Measurements from ENCODE around the gene ZMIZ1.

The ZMIZ1 gene

DNA sequence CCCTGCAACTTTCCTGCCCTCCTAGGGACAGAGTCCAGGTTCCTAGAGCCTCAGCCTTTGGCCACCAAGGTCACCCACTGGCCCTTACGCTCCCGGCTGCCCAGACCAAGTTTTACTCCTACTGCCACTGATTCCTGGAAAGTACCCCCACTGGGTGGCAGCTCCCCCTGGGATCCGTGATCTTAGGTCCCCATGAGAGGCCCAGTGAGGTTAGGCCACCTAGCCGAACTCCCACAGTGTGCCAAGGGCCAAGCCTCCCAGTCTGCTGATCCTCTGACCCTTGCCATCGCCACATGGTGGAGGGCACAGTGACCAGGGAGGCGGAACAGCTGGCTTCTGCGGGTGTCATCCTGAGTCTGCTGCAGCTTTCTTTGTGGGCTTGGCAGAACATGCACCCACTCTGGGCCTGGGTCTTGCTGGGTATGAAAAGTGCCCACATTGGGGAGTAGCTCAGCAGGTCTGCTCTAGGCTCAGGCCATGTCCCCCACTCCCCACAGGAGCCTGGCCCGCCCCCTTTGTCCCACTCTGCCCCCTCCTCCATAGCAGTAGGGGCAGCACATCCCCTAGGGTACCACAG lies 238.0 kb downstream of the ZMIZ1 start:
- DNase-seq (ENCODE audit: low spot score in 2 of 2) (no peak), ATAC-seq (replicated peaks; ENCODE audit: extremely low read depth, poor library complexity, severe bottlenecking) (no peak)
- H3K36me3 Mint-ChIP-seq (ENCODE audit: insufficient read depth), result peaks cover 13% of the 10 kb centered on the region
- H3K4me1 Mint-ChIP-seq, result no peaks in the 10 kb centered on the region
- no peak overlapping the region for H3K27ac Mint-ChIP-seq (ENCODE audit: low read depth)
- H3K4me3 Mint-ChIP-seq, result no peak overlapping the region
- no peaks in the 10 kb centered on the region for H3K27me3 Mint-ChIP-seq
- no peaks in the 10 kb centered on the region for H3K9me3 Mint-ChIP-seq

DNA sequence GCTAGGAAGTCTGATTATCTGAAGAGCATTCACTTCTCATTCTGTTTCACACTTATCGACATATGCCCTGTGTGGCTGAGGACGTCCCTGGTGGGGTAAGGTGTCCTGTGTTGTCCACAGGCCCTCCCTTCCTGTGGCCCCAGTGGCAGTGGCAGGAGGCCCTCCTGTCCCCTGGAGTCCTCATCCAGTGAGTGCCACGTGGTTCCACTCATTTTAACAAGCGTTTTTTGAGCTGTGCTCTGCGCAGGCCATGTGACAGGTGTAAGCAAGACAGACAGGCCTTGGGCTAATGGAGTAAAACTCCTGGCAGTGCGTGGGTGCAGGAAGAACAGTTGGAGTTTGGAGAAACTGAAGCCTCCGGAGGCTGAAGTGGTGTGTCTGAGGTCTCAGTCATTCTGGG lies 239.2 kb downstream of the ZMIZ1 start:
- DNase-seq (ENCODE audit: low spot score in 2 of 2) (no peak), ATAC-seq (replicated peaks; ENCODE audit: extremely low read depth, poor library complexity, severe bottlenecking) (no peak)
- H3K36me3 Mint-ChIP-seq (ENCODE audit: insufficient read depth), result peaks cover 13% of the 10 kb centered on the region
- no peaks in the 10 kb centered on the region for H3K9me3 Mint-ChIP-seq
- H3K4me1 Mint-ChIP-seq, result no peaks in the 10 kb centered on the region
- H3K27me3 Mint-ChIP-seq, result no peaks in the 10 kb centered on the region
- H3K27ac Mint-ChIP-seq (ENCODE audit: low read depth), result no peak overlapping the region
- H3K4me3 Mint-ChIP-seq, result no peak overlapping the region

DNA sequence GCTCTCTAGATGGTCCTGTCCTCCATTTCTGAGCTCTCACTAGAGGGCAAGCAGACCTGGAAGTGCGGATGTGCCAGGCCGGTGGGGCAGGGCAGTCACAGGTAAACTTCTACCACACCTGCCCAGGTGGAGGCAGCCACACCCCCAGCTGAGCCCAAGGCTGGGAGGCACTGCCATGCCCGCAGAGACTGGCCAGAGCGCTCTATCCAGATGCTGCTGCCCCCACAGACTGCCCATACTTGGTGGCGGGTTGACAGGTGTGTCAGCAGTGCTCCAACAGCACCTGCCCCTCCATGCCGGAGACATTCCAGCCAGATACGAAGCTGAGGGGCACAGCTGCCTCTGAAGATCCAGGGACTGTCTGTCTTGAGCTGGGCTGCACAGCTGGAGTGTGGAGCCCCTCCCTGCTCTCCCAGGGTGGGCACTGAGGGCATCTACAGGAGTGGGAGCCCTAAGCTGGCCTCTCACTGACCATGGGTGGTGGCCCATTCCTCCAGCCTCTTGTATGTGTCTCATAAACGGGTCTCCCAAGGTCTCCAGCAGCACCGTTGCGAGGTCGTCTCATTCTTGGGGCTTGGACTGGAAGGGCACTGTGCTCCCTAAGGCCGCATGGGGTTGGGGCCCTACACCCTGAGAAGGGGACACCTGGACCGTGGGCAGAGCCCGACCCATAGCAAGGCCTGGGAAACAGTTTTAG lies 240.4 kb downstream of the ZMIZ1 start:
- ATAC-seq (replicated peaks; ENCODE audit: extremely low read depth, poor library complexity, severe bottlenecking) (no peak), DNase-seq (ENCODE audit: low spot score in 2 of 2) (no peak)
- no peaks in the 10 kb centered on the region for H3K9me3 Mint-ChIP-seq
- H3K36me3 Mint-ChIP-seq (ENCODE audit: insufficient read depth), result peaks cover 13% of the 10 kb centered on the region
- no peaks in the 10 kb centered on the region for H3K27me3 Mint-ChIP-seq
- no peaks in the 10 kb centered on the region for H3K4me1 Mint-ChIP-seq
- no peak overlapping the region for H3K4me3 Mint-ChIP-seq
- no peak overlapping the region for H3K27ac Mint-ChIP-seq (ENCODE audit: low read depth)

DNA sequence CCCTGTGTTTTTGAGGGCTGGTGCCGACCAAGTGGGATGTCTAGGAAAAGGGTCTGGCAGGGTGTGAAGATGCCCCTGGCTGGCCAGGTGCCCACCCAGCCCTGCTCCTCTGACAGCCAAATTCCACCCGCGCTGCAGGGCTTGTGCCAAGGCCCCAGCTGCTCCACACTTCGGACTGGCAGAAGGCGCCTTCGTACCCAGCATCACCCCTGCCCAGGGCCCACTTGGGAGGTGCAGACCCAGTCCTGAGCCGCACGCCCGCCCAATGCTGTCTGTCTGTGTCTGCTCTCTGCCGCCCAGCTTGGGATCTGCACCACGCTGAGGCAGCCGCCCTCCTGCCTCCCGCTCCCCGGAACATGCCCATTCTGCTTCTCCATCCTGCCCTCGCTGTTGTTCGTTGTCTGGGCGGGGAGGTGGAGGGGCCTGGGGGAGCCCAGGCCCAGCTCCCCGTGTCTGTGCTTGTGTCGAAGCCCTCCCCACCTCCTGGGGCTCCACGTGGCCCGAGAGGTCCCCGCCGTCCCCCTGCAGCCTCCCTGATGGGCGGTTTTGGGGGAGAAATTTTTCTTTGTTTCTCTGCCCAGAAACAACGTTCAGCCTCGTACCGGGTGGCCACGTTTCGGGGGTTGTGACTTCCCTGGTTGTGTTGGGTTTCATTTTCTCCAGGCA lies 241.6 kb downstream of the ZMIZ1 start:
- Mint-ChIP-seq H3K27ac (ENCODE audit: low read depth) (no peak overlapping the region), H3K9me3 (no peaks in the 10 kb centered on the region), H3K4me3 (no peak overlapping the region), H3K27me3 (no peaks in the 10 kb centered on the region), H3K36me3 (ENCODE audit: insufficient read depth) (peaks cover 13% of the 10 kb centered on the region), H3K4me1 (no peaks in the 10 kb centered on the region)
- ATAC-seq (replicated peaks; ENCODE audit: extremely low read depth, poor library complexity, severe bottlenecking), result no peak
- DNase-seq (ENCODE audit: low spot score in 2 of 2), result no peak

DNA sequence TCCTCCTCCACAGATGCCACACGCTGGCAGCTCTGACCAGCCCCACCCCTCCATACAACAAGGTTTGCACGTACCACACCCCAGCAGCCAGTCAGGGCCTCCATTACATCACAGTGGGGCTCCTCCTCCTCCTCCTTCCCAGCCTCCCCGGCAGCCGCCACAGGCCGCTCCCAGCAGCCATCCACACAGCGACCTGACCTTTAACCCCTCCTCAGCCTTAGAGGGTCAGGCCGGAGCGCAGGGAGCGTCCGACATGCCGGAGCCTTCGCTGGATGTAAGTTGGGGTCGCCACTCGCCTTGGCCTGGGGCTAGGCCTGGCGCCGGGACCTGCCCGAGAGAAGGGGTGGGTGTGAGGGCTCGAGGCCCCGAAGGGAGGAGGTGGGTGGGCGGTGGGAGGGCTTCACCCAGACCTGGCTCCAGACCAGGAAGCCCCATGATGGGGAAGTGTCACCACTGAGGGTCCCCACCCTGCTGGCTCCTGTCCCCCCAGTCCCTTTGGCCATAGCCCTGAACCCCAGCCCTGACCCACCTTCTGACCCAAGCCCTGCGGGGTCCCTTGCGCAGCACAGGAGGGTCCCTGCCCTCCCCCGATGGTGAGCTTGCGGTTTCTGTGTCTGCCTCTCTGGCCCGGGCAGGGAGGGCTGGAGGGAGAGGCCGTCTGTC lies 242.3 kb downstream of the ZMIZ1 start:
- Mint-ChIP-seq H3K9me3 (no peaks in the 10 kb centered on the region), H3K27ac (ENCODE audit: low read depth) (no peak overlapping the region), H3K27me3 (no peaks in the 10 kb centered on the region), H3K36me3 (ENCODE audit: insufficient read depth) (peaks cover 13% of the 10 kb centered on the region), H3K4me3 (no peak overlapping the region), H3K4me1 (peaks cover 6% of the 10 kb centered on the region)
- DNase-seq (ENCODE audit: low spot score in 2 of 2), result no peak
- no peak for ATAC-seq (replicated peaks; ENCODE audit: extremely low read depth, poor library complexity, severe bottlenecking)

DNA sequence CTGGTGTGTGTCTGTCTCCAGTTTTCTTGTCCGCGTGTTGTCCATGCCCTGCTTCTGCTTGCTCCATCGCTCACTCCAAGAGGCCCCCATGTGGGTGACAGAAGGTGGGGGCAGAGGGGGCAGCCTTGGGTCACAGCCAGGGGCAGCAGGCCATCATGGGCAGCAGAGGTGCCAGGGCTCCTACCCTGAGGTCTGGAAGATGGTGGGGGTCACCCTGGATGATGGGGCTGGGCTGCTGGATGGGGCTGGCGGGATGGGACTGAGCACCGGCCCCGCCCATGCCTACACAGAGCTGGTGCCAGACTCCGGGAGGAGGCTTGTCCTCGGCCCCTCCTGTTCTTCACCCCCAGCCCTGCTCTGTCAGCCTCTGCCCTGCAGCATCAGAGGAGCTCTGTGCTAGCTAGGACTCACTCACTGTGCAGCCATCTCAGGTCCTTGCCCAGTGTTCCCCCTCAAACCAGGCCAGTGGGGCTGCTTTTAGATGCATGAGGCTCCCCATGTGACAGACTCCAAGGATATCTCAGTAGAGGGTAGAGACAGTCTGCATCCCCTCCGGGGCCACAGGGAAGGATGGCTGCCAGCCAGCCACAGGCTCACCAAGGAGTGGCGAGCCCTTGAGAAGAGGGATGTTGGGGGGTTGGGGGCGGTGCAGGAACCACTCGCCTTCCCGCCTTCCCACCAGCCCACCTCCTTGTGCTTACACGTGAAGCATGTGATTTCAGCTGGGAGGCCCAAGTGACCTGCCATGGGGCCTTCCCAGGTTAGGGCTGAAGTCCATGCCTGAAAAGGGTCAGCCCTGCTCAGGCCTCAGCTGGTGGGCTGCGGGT lies 243.0 kb downstream of the ZMIZ1 start:
- Mint-ChIP-seq H3K9me3 (no peaks in the 10 kb centered on the region), H3K4me1 (peaks cover 11% of the 10 kb centered on the region), H3K27ac (ENCODE audit: low read depth) (no peak overlapping the region), H3K27me3 (no peaks in the 10 kb centered on the region), H3K4me3 (no peak overlapping the region), H3K36me3 (ENCODE audit: insufficient read depth) (peaks cover 15% of the 10 kb centered on the region)
- DNase-seq (ENCODE audit: low spot score in 2 of 2) (no peak), ATAC-seq (replicated peaks; ENCODE audit: extremely low read depth, poor library complexity, severe bottlenecking) (no peak)

DNA sequence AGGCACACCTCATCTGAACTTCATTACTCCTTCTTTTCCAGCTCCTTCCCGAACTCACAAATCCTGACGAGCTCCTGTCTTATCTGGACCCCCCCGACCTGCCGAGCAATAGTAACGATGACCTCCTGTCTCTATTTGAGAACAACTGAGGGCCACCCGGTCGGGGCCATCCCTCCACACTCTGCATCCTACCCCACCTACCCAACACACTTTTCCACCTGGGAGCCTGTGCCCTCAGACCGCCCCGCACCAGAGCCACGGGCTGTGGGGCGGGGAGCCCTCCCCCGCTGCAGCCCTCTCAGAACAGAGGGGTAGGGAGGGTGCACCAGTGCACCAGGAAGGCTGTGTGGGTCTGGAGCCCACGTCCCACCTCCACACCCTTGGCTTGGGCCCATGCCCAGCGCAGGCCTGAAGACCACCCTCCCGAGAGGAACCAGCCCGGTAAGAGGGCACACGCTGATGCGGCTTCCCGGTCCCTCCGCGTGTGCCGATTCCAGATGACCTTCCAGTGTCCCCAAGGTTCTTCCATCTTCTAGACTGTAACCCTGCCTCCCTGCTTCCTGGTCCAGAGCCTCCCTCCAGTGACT lies 243.9 kb downstream of the ZMIZ1 start:
- Mint-ChIP-seq H3K36me3 (ENCODE audit: insufficient read depth) (peaks cover 24% of the 10 kb centered on the region), H3K9me3 (no peaks in the 10 kb centered on the region), H3K27me3 (no peaks in the 10 kb centered on the region), H3K4me1 (peaks cover 20% of the 10 kb centered on the region), H3K4me3 (no peak overlapping the region), H3K27ac (ENCODE audit: low read depth) (peak overlapping the region; percentile 73)
- ATAC-seq (replicated peaks; ENCODE audit: extremely low read depth, poor library complexity, severe bottlenecking) (no peak), DNase-seq (ENCODE audit: low spot score in 2 of 2) (no peak)

DNA sequence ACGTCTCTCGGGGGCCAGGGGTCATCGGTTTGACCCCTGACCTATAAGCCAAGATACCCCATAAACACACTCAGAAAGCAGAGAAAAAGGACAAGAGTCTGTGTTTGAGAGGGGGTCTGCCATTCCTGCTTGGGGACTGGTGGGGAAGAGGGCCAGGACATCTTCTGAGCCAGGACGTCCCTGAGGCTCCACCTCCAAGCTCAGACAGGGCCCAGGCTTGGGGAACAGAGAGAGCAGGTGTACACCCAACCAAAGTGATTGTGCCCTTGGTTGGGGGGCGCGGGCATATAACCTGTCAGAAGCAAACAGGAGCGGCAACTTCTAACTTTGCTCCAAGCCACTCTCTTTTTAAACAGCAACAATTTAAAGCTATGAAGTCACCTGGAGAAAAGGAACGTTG lies 244.6 kb downstream of the ZMIZ1 start:
- Mint-ChIP-seq H3K36me3 (ENCODE audit: insufficient read depth) (peaks cover 30% of the 10 kb centered on the region), H3K27ac (ENCODE audit: low read depth) (no peak overlapping the region), H3K27me3 (no peaks in the 10 kb centered on the region), H3K4me1 (peaks cover 27% of the 10 kb centered on the region), H3K9me3 (no peaks in the 10 kb centered on the region), H3K4me3 (no peak overlapping the region)
- ATAC-seq (replicated peaks; ENCODE audit: extremely low read depth, poor library complexity, severe bottlenecking), result no peak
- no peak for DNase-seq (ENCODE audit: low spot score in 2 of 2)

DNA sequence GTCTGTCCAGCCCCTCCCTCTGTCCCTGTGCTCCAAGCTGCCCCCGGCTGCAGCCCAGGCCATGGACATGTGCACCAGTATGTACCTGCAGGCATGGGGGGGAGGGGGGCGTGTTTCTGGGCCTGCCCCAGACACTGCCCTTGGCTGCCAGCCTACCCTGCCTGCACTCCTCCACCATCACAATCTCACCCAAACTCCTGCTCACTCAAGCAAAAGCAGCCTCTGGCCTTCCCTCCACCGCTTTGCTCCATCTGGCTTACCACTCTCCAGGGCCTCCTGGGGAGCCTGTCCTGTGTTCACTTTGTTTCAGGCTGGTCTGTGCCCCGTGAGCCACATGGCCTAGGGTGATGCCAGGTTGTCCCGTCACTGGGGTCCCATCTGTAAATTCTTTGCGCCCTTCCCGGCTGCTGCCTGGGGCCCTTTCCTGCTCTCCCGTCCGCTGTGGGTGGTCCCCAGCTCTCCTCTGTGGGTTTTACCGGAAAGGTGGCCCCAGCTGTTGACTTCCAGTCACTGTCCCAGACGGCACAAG lies 245.2 kb downstream of the ZMIZ1 start:
- Mint-ChIP-seq H3K27me3 (no peaks in the 10 kb centered on the region), H3K36me3 (ENCODE audit: insufficient read depth) (peaks cover 32% of the 10 kb centered on the region), H3K9me3 (no peaks in the 10 kb centered on the region), H3K4me3 (no peak overlapping the region), H3K4me1 (peaks cover 33% of the 10 kb centered on the region), H3K27ac (ENCODE audit: low read depth) (no peak overlapping the region)
- DNase-seq (ENCODE audit: low spot score in 2 of 2) (no peak), ATAC-seq (replicated peaks; ENCODE audit: extremely low read depth, poor library complexity, severe bottlenecking) (no peak)

DNA sequence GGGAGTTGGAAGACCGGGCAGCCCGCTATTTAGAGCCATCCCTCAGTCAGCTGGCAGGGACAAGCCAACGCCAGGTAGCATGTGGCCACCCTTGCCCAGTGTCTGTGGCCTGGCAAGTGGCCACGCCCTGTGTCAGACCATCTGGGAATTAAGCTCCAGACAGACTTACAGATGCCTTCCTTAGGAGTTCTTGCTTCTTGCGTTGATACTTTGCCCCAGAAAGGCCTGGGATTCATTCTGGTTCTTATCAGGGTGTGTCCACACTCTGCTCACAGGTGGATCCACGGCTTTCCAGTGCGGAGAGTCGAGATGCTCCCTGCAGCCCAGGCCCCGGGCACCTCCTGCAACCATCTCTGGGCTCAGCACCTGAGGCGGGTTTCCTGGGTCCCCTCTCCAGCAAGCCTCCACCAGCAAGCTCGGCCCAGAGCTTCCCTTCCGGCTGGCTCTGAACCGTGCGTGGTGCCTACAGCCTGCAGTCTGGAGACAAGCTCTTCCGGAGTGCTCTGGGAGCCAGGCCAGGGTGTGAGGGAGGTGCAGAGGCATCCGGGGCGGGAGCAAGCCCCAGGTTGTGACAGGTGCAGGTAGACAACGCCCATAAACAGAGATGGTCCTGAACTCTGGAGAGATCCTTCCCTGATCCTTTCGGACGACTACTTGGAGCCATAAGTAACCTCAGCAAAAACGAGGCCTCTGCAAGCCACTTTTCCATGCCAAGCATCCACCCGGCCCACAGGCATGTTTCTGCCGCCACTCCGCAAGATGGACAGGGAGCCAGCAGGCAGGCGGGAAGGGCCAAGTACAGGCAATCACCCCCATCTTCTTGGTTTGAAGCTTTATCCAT lies 246.2 kb downstream of the ZMIZ1 start:
- no peak for ATAC-seq (replicated peaks; ENCODE audit: extremely low read depth, poor library complexity, severe bottlenecking)
- Mint-ChIP-seq H3K4me1 (peaks cover 43% of the 10 kb centered on the region), H3K9me3 (no peaks in the 10 kb centered on the region), H3K27ac (ENCODE audit: low read depth) (no peak overlapping the region), H3K36me3 (ENCODE audit: insufficient read depth) (peaks cover 32% of the 10 kb centered on the region), H3K4me3 (no peak overlapping the region), H3K27me3 (no peaks in the 10 kb centered on the region)
- DNase-seq (ENCODE audit: low spot score in 2 of 2), result no peak

DNA sequence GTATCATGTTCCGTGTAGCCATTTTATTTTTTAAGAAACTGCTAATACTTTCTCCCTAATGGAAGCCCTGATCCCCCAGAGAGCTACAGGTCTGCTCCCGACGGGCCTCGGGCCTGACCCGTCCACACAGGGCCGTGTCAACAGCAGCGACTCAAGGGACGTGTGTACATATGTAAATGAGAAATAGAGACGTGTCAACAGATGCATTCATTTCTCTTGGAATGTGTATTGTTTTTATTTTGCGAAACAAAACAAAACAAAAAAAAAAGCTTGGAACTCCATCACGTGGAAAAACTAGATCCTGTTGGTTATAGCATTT lies 246.8 kb downstream of the ZMIZ1 start:
- no peaks in the 10 kb centered on the region for H3K9me3 Mint-ChIP-seq
- peaks cover 32% of the 10 kb centered on the region for H3K36me3 Mint-ChIP-seq (ENCODE audit: insufficient read depth)
- no peak overlapping the region for H3K27ac Mint-ChIP-seq (ENCODE audit: low read depth)
- H3K27me3 Mint-ChIP-seq, result no peaks in the 10 kb centered on the region
- peaks cover 49% of the 10 kb centered on the region for H3K4me1 Mint-ChIP-seq
- no peak for ATAC-seq (replicated peaks; ENCODE audit: extremely low read depth, poor library complexity, severe bottlenecking)
- DNase-seq (ENCODE audit: low spot score in 2 of 2), result no peak
- no peak overlapping the region for H3K4me3 Mint-ChIP-seq
